Breast epithelium (tissue), 4 donors: ENCODE results near the gene ZDHHC21. TPM values are rescaled to one million over a fixed set of nuclear protein-coding genes. Genes with fewer than 3 reads are reported as not detected.

Experiments used
- DNase-seq, 2 donors: peaks; one replicate each; pipeline ENCODE4 v3.0.0-alpha.2; 2019; ENCODE audit warnings: low spot score in 2 of 2
- H3K27ac ChIP-seq, 2 donors: fragments of 200-600 bp; sonication (generic) in 1 of 2; one replicate each; pipeline ENCODE4 v1.5.1; 2016 to 2019; ENCODE audit warnings: mild to moderate bottlenecking in 1 of 2
- H3K27me3 ChIP-seq, 2 donors: fragments of 200-600 bp; sonication (generic) in 1 of 2; one replicate each; pipeline versions ENCODE4 v1.5.1 to v1.6.0; 2017 to 2019; ENCODE audit warnings: control low read depth in 1 of 2, mild to moderate bottlenecking in 1 of 2
- H3K36me3 ChIP-seq: fragments of 200-600 bp; one replicate; pipeline ENCODE4 v1.5.1; 2019
- H3K4me1 ChIP-seq, 2 donors: fragments of 200-600 bp; sonication (generic); one replicate each; pipeline ENCODE4 v1.5.1; 2016 to 2019; ENCODE audit warnings: control low read depth in 1 of 2
- H3K4me3 ChIP-seq, 3 donors: fragments of 200-600 bp; sonication (generic); 1 replicate in 2 of 3; 2 replicates in 1 of 3; pipeline ENCODE4 v1.5.1; 2016 to 2019; ENCODE audit warnings: mild to moderate bottlenecking in 3 of 3, moderate library complexity in 2 of 3
- H3K9me3 ChIP-seq, 2 donors: fragments of 200-600 bp; sonication (generic) in 1 of 2; one replicate each; pipeline ENCODE4 v1.5.1; 2016 to 2019; ENCODE audit warnings: control low read depth in 1 of 2
- CTCF ChIP-seq, 3 donors: fragments of 450-650 bp; IDR thresholded peaks; one replicate each; pipeline ENCODE4 v1.5.1; 2016 to 2017; ENCODE audit warnings: antibody characterized with exemption in 3 of 3, mild to moderate bottlenecking in 3 of 3, moderate library complexity in 3 of 3
- POLR2A ChIP-seq: fragments of 450-650 bp; IDR thresholded peaks from one replicate; pipeline ENCODE4 v1.6.1; 2016; ENCODE audit warnings: antibody characterized with exemption, mild to moderate bottlenecking, moderate library complexity
- POLR2AphosphoS5 ChIP-seq, 3 donors: sonication (generic); formaldehyde crosslinking; IDR thresholded peaks; one replicate each; pipeline ENCODE4 v1.6.1; 2017; ENCODE audit warnings: antibody characterized with exemption in 3 of 3
- intact Hi-C: fragments of 100-400 bp; cut with DNase I; formaldehyde crosslinking; loops from one replicate; pipeline ENCODE4 v1.15.1; 2023; ENCODE audit warnings: low total_unique reads
- total RNA-seq, 3 donors: library from RNA; depleted of rRNA; stranded (reverse); fragments of >200 nt; gene quantifications; one replicate each; pipeline ENCODE4 v1.1.0, GENCODE V29; 2016

Gene ZDHHC21
- total RNA-seq, 3 donors from 2014 or later = 11.2 to 29.1 (median 11.5) TPM

GRCh38 chr9:14618836-14619420, 74.3 kb downstream of the ZDHHC21 start:
- Histone ChIP-seq H3K4me3 (no peak overlapping the region), H3K9me3 (no peaks in the 10 kb centered on the region), H3K27me3 (no peaks in the 10 kb centered on the region), H3K27ac (no peak overlapping the region), H3K4me1 (no peaks in the 10 kb centered on the region), H3K36me3 (peaks cover 3% of the 10 kb centered on the region)
- no peak for DNase-seq
- TF ChIP-seq POLR2AphosphoS5 (IDR thresholded peaks at IDR 0.05) = no peak
- TF ChIP-seq POLR2A = no peak
- intact Hi-C loops = no loop called here

GRCh38 chr9:14616188-14616982, 76.8 kb downstream of the ZDHHC21 start:
- H3K36me3 ChIP-seq = peaks cover 3% of the 10 kb centered on the region
- peak in 2 of 3 donors; percentile 53 to 56 for TF ChIP-seq CTCF (IDR thresholded peaks at IDR 0.05)
- TF ChIP-seq POLR2A = no peak
- intact Hi-C loops = no loop called here
- no peak for DNase-seq
- no peaks in the 10 kb centered on the region for H3K4me1 ChIP-seq
- no peak overlapping the region for H3K27ac ChIP-seq
- H3K4me3 ChIP-seq = no peak overlapping the region
- no peaks in the 10 kb centered on the region for H3K27me3 ChIP-seq
- H3K9me3 ChIP-seq = no peaks in the 10 kb centered on the region

- DNase-seq = no peak
- Histone ChIP-seq H3K36me3 (no peaks in the 10 kb centered on the region), H3K4me1 (no peaks in the 10 kb centered on the region), H3K9me3 (no peaks in the 10 kb centered on the region), H3K4me3 (no peak overlapping the region), H3K27me3 (no peaks in the 10 kb centered on the region), H3K27ac (no peak overlapping the region)
- TF ChIP-seq POLR2AphosphoS5 (IDR thresholded peaks at IDR 0.05) (no peak), CTCF (IDR thresholded peaks at IDR 0.05) (no peak), POLR2A (no peak)
- intact Hi-C loops = no loop called here
These were observed 84.7 kb downstream of the ZDHHC21 start for GRCh38 chr9:14608540-14608939.

- DNase-seq = no peak
- Histone ChIP-seq H3K4me3 (no peak overlapping the region), H3K27me3 (no peaks in the 10 kb centered on the region), H3K9me3 (peaks cover 0 to 22% of the 10 kb centered on the region in 2 donors), H3K36me3 (no peaks in the 10 kb centered on the region), H3K27ac (no peak overlapping the region), H3K4me1 (no peaks in the 10 kb centered on the region)
- intact Hi-C loops = loop anchor here (10.0 kb wide), 1 partner anchor 1658 kb away; no protein-coding TSS in a partner anchor
- TF ChIP-seq POLR2A (no peak), CTCF (IDR thresholded peaks at IDR 0.05) (no peak), POLR2AphosphoS5 (IDR thresholded peaks at IDR 0.05) (no peak)
These were observed 95.9 kb downstream of the ZDHHC21 start for GRCh38 chr9:14597171-14597799.

GRCh38 chr9:14593406-14593805, 99.8 kb downstream of the ZDHHC21 start:
- Histone ChIP-seq H3K27me3 (no peaks in the 10 kb centered on the region), H3K4me3 (no peak overlapping the region), H3K36me3 (no peaks in the 10 kb centered on the region), H3K4me1 (no peaks in the 10 kb centered on the region), H3K27ac (no peak overlapping the region), H3K9me3 (peaks cover 0 to 15% of the 10 kb centered on the region in 2 donors)
- intact Hi-C loops = loop anchor here (10.0 kb wide), 1 partner anchor 1661 kb away; no protein-coding TSS in a partner anchor
- TF ChIP-seq CTCF (IDR thresholded peaks at IDR 0.05) = no peak
- TF ChIP-seq POLR2AphosphoS5 (IDR thresholded peaks at IDR 0.05) = no peak
- TF ChIP-seq POLR2A = no peak
- DNase-seq = no peak
